ENCODE results near the gene ORC6. TPM values are rescaled to one million over a fixed set of nuclear protein-coding genes. Genes with fewer than 3 reads are reported as not detected.

The ORC6 gene
- total and polyA plus RNA-seq, 8 donors: 0.09 to 1.2 (median 0.53) TPM

- FAIRE-seq (no peak), DNase-seq (no peak), ATAC-seq (no peak)
- H3K9me3 ChIP-seq: no peaks in the 10 kb centered on the region
- intact Hi-C loops (cut with DNase I): no loop called here
- TF ChIP-seq, protein P1, sequence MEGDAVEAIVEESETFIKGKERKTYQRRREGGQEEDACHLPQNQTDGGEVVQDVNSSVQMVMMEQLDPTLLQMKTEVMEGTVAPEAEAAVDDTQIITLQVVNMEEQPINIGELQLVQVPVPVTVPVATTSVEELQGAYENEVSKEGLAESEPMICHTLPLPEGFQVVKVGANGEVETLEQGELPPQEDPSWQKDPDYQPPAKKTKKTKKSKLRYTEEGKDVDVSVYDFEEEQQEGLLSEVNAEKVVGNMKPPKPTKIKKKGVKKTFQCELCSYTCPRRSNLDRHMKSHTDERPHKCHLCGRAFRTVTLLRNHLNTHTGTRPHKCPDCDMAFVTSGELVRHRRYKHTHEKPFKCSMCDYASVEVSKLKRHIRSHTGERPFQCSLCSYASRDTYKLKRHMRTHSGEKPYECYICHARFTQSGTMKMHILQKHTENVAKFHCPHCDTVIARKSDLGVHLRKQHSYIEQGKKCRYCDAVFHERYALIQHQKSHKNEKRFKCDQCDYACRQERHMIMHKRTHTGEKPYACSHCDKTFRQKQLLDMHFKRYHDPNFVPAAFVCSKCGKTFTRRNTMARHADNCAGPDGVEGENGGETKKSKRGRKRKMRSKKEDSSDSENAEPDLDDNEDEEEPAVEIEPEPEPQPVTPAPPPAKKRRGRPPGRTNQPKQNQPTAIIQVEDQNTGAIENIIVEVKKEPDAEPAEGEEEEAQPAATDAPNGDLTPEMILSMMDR (IDR thresholded peaks at IDR 0.05): no peak
- no peaks in the 10 kb centered on the region for H3K36me3 ChIP-seq
- no peak overlapping the region for H3K27ac ChIP-seq
- WGBS, 2 donors: 35 to 43% methylated on average over 3 of the region's 3 CpGs
- no peak overlapping the region for H3K4me3 ChIP-seq
- H3K4me1 ChIP-seq: no peaks in the 10 kb centered on the region
- H3K27me3 ChIP-seq: no peaks in the 10 kb centered on the region
Observed at GRCh38 chr16:46696957-46697356, 7.5 kb downstream of the ORC6 start.

DNA sequence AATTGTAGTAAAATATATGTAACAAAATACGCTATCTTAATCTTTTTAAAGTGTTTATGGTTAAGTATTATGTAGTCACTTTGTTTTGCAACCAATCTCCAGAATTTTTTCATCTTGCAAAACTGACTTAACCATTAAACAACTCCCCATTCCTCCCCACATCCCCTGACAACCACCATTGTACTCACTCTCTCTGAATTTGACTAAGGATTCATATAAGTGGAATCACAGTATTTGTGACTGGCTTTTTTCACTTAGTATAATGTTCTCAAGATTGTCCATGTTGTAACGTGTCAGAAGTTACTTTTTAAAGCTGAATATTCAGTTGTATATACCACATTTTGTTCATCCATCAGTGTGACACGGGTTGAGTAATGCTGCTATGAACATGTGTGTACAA, 10.6 kb downstream of the ORC6 start:
- no peaks in the 10 kb centered on the region for H3K27me3 ChIP-seq
- TF ChIP-seq, protein P1 (IDR thresholded peaks at IDR 0.05): no peak
- H3K36me3 ChIP-seq: no peaks in the 10 kb centered on the region
- intact Hi-C loops (cut with DNase I): no loop called here
- FAIRE-seq (no peak), DNase-seq (no peak), ATAC-seq (no peak)
- WGBS, 2 donors: 92 to 94% methylated on average over 3 of the region's 3 CpGs
- H3K9me3 ChIP-seq: no peaks in the 10 kb centered on the region
- no peak overlapping the region for H3K4me3 ChIP-seq
- H3K27ac ChIP-seq: no peak overlapping the region
- H3K4me1 ChIP-seq: no peaks in the 10 kb centered on the region

DNA sequence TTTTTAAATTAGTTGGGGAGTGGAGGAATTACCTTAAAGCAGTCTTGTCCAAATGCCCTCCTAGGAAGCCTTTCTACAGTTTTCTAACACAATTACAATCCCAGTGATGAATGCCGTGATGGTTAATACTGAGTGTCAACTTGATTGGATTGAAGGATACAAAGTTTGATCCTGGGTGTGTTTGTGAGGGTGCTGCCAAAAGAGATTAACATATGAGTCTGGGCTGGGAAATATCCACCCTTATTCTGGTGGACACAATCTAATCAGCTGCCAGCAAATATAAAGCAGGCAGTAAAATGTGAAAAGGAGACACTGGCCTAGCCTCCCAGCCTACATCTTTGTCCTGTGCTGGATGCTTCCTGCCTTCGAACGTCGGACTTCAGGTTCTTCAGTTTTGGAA, 12.2 kb downstream of the ORC6 start:
- H3K27me3 ChIP-seq: no peaks in the 10 kb centered on the region
- no peaks in the 10 kb centered on the region for H3K36me3 ChIP-seq
- no peaks in the 10 kb centered on the region for H3K4me1 ChIP-seq
- no peaks in the 10 kb centered on the region for H3K9me3 ChIP-seq
- WGBS, 2 donors: 81 to 95% methylated on average over 4 of the region's 4 CpGs
- DNase-seq (no peak), FAIRE-seq (no peak), ATAC-seq (no peak)
- intact Hi-C loops (cut with DNase I): no loop called here
- no peak overlapping the region for H3K27ac ChIP-seq
- TF ChIP-seq, protein P1 (IDR thresholded peaks at IDR 0.05): no peak
- H3K4me3 ChIP-seq: no peak overlapping the region

DNA sequence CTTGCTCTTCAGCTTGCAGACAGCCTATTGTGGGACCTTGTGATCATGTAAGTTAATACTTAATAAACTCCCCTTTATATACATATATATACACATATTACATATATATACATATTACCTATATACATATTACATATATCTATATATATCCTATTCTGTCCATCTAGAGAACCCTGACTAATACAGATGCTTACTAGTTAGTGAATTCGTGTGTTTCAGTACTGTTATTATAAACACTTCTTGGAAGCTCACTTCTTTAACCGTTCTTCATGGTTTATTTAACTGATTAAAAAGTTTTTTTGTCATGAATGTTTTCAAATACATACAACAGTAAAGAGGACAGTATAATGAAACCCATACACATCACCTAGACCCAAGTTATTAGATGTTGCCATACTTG, 12.6 kb downstream of the ORC6 start:
- 80 to 84% methylated on average over 2 of the region's 2 CpGs for WGBS, 2 donors
- Histone ChIP-seq H3K9me3 (no peaks in the 10 kb centered on the region), H3K27me3 (no peaks in the 10 kb centered on the region), H3K4me1 (no peaks in the 10 kb centered on the region), H3K27ac (no peak overlapping the region), H3K4me3 (no peak overlapping the region), H3K36me3 (no peaks in the 10 kb centered on the region)
- no peak for DNase-seq
- no peak for FAIRE-seq
- TF ChIP-seq, protein P1 (IDR thresholded peaks at IDR 0.05): no peak
- intact Hi-C loops (cut with DNase I): no loop called here
- ATAC-seq: no peak

GRCh38 chr16:46706642-46707041, 17.2 kb downstream of the ORC6 start:
- FAIRE-seq: no peak
- ATAC-seq: no peak
- TF ChIP-seq, protein P1 (IDR thresholded peaks at IDR 0.05): no peak
- no peaks in the 10 kb centered on the region for H3K27me3 ChIP-seq
- no peaks in the 10 kb centered on the region for H3K36me3 ChIP-seq
- no peak overlapping the region for H3K4me3 ChIP-seq
- H3K27ac ChIP-seq: no peak overlapping the region
- intact Hi-C loops (cut with DNase I): no loop called here
- H3K9me3 ChIP-seq: no peaks in the 10 kb centered on the region
- no peaks in the 10 kb centered on the region for H3K4me1 ChIP-seq
- WGBS, 2 donors: 0 to 4% methylated on average over 1 of the region's 1 CpG
- no peak for DNase-seq

Measured in pancreas (tissue), 10 donors.